HCT116 (cell line): ENCODE data around the gene USH1C. TPM values are rescaled to one million over a fixed set of nuclear protein-coding genes. Genes with fewer than 3 reads are reported as not detected.

Experiments used
- ATAC-seq: fragments of 200-7000 bp; cut with Tn5 transposase; 2 replicates; pipeline ENCODE4 v1.9.1; 2020; ENCODE audit warnings: mild to moderate bottlenecking, moderate library complexity
- BruUV-seq: library from RNA; stranded (reverse); fragments of 400-500 nt; replicated peaks from 2 replicates; lab custom pipeline; 2021; lab: Mats Ljungman, UMichigan
- CTCF ChIA-PET: fragments of 300-600 bp; sonication (Branson Sonifier 250); formaldehyde crosslinking; loops from one replicate; lab custom pipeline; 2021; ENCODE audit warnings: antibody characterized with exemption; lab: Charles Lee
- POLR2A ChIA-PET: fragments of 300-600, 350-600 bp; sonication (Branson Sonifier 250); formaldehyde crosslinking; loops from one replicate; lab custom pipeline; 2021; ENCODE audit warnings: antibody characterized with exemption; lab: Charles Lee
- RAD21 ChIA-PET, 2 experiments: fragments of 300-600 bp; sonication (Branson Sonifier 250); formaldehyde crosslinking; loops; one replicate each; lab custom pipeline; 2023; ENCODE audit warnings: low total read pairs in 2 of 2; ENCODE audit not compliant: uncharacterized antibody in 2 of 2, unreplicated experiment in 2 of 2, low non-redundant PET in 1 of 2; lab: Charles Lee
- DNase-seq: peaks from one replicate; pipeline ENCODE4 v3.0.0-alpha.2; 2010; ENCODE audit warnings: low read depth, low spot score
- H2AFZ ChIP-seq: fragments of 200-600 bp; shearing (Covaris generic), sonication (generic); 2 replicates; pipeline ENCODE4 v1.6.1; 2017; ENCODE audit warnings: low read depth, mixed run types, mixed read lengths, antibody characterized with exemption, low read length; ENCODE audit not compliant: poor library complexity, severe bottlenecking
- H3K27ac ChIP-seq: 2 replicates; pipeline ENCODE4 v1.5.1; 2012; ENCODE audit warnings: low read depth, low read length
- H3K27me3 ChIP-seq: fragments of 200-600 bp; sonication (generic); 2 replicates; pipeline ENCODE4 v1.6.1; 2016; ENCODE audit warnings: mixed run types, low read length, mixed read lengths; ENCODE audit not compliant: insufficient read depth
- H3K36me3 ChIP-seq, 2 experiments: fragments of 200-500 bp in 1 of 2; fragments of 200-600 bp in 1 of 2; sonication (Bioruptor generic) in 1 of 2; sonication (generic) in 1 of 2; 2 replicates each; pipeline versions ENCODE4 v1.5.1 to v1.6.1; 2014 to 2016; ENCODE audit warnings: low read length in 2 of 2, inconsistent platforms in 1 of 2, mixed read lengths in 1 of 2, mixed run types in 1 of 2; ENCODE audit not compliant: insufficient read depth in 2 of 2, control insufficient read depth in 1 of 2
- H3K4me1 ChIP-seq, 2 experiments: fragments of 200-600 bp in 1 of 2; sonication (generic) in 1 of 2; 2 replicates each; pipeline versions ENCODE4 v1.5.1 to v1.6.1; 2012 to 2017; ENCODE audit warnings: low read length in 2 of 2, inconsistent platforms in 1 of 2, mild to moderate bottlenecking in 1 of 2, mixed read lengths in 1 of 2, mixed run types in 1 of 2, moderate library complexity in 1 of 2; ENCODE audit not compliant: insufficient read depth in 2 of 2, control insufficient read depth in 1 of 2
- H3K4me2 ChIP-seq: fragments of 200-600 bp; sonication (generic); 2 replicates; pipeline ENCODE4 v1.6.1; 2017; ENCODE audit warnings: mixed run types, low read length, mixed read lengths
- H3K4me3 ChIP-seq, 2 experiments: fragments of 200-600 bp in 1 of 2; sonication (generic) in 1 of 2; replicated peaks in 1 of 2; 2 replicates each; pipeline ENCODE4 v1.5.1; 2011 to 2016; ENCODE audit warnings: low read length in 2 of 2, control low read depth in 1 of 2, low read depth in 1 of 2, mild to moderate bottlenecking in 1 of 2, mixed read lengths in 1 of 2, mixed run types in 1 of 2
- H3K79me2 ChIP-seq: fragments of 200-600 bp; sonication (generic); 2 replicates; pipeline ENCODE4 v1.6.1; 2017; ENCODE audit warnings: mild to moderate bottlenecking, mixed run types, low read length, moderate library complexity, mixed read lengths; ENCODE audit not compliant: insufficient read depth
- H3K9ac ChIP-seq: fragments of 200-600 bp; sonication (generic); 2 replicates; pipeline ENCODE4 v1.6.1; 2016; ENCODE audit warnings: low read length, mixed read lengths
- H3K9me2 ChIP-seq: fragments of 200-600 bp; sonication (generic), shearing (Covaris generic); 2 replicates; pipeline ENCODE4 v1.6.1; 2017; ENCODE audit warnings: mixed run types, mild to moderate bottlenecking, moderate library complexity; ENCODE audit not compliant: insufficient read depth
- H3K9me3 ChIP-seq, 2 experiments: fragments of 200-500 bp in 1 of 2; fragments of 200-600 bp in 1 of 2; sonication (Bioruptor generic) in 1 of 2; sonication (generic) in 1 of 2; 2 replicates each; pipeline ENCODE4 v1.6.1; 2014 to 2017; ENCODE audit warnings: low read length in 2 of 2, mixed read lengths in 2 of 2, inconsistent platforms in 1 of 2, low read depth in 1 of 2, mild to moderate bottlenecking in 1 of 2, mixed run types in 1 of 2, moderate library complexity in 1 of 2; ENCODE audit not compliant: control insufficient read depth in 1 of 2, insufficient read depth in 1 of 2
- H4K20me1 ChIP-seq: fragments of 200-600 bp; sonication (generic), shearing (Covaris generic); 2 replicates; pipeline ENCODE4 v1.6.1; 2017; ENCODE audit warnings: mixed run types, mild to moderate bottlenecking, moderate library complexity; ENCODE audit not compliant: insufficient read depth
- CEBPB ChIP-seq: IDR thresholded peaks from 2 replicates; pipeline ENCODE4 v1.6.1; 2012; ENCODE audit warnings: low read depth
- EGR1 ChIP-seq: IDR thresholded peaks from 2 replicates; pipeline ENCODE4 v1.6.1; 2012; ENCODE audit warnings: low read depth
- ELF1 ChIP-seq: IDR thresholded peaks from 2 replicates; pipeline ENCODE4 v1.6.1; 2012; ENCODE audit warnings: low read depth, borderline replicate concordance
- EZH2 ChIP-seq: fragments of 200-600 bp; sonication (generic); IDR thresholded peaks from 2 replicates; pipeline ENCODE4 v1.6.1; 2017; ENCODE audit warnings: antibody characterized with exemption, mixed run types
- FOSL1 ChIP-seq: IDR thresholded peaks from 2 replicates; pipeline ENCODE4 v1.6.1; 2012; ENCODE audit warnings: low read depth
- JUND ChIP-seq: IDR thresholded peaks from 2 replicates; pipeline ENCODE4 v1.6.1; 2012
- MAX ChIP-seq: IDR thresholded peaks from 2 replicates; pipeline ENCODE4 v1.6.1; 2012
- POLR2AphosphoS5 ChIP-seq: IDR thresholded peaks from 2 replicates; pipeline ENCODE4 v1.6.1; 2011; ENCODE audit warnings: mild to moderate bottlenecking, low read depth, low read length, moderate library complexity
- RAD21 ChIP-seq: IDR thresholded peaks from 2 replicates; pipeline ENCODE4 v1.6.1; 2012; ENCODE audit warnings: low read depth, mild to moderate bottlenecking
- REST ChIP-seq: IDR thresholded peaks from 2 replicates; pipeline ENCODE4 v1.6.1; 2012; ENCODE audit warnings: low read depth
- SIN3A ChIP-seq: IDR thresholded peaks from 2 replicates; pipeline ENCODE4 v1.6.1; 2012; ENCODE audit warnings: low read depth
- SP1 ChIP-seq: IDR thresholded peaks from 2 replicates; pipeline ENCODE4 v1.6.1; 2012; ENCODE audit warnings: low read depth
- SRF ChIP-seq: IDR thresholded peaks from 2 replicates; pipeline ENCODE4 v1.6.1; 2012; ENCODE audit warnings: low read depth
- YY1 ChIP-seq: IDR thresholded peaks from 2 replicates; pipeline ENCODE4 v1.6.1; 2011; ENCODE audit warnings: low read length, low read depth, moderate library complexity, mild to moderate bottlenecking; ENCODE audit not compliant: insufficient replicate concordance; ENCODE audit errors: extremely low read depth
- ZFX ChIP-seq: fragments of 450-650 bp; IDR thresholded peaks from 2 replicates; pipeline ENCODE4 v1.6.1; 2017
- ZNF274 ChIP-seq: fragments of 200-500 bp; sonication (Bioruptor generic); IDR thresholded peaks from 2 replicates; pipeline ENCODE4 v1.6.1; 2014; ENCODE audit warnings: mild to moderate bottlenecking, low read depth, low read length, inconsistent platforms
- intact Hi-C: fragments of 100-400 bp; cut with micrococcal nuclease; formaldehyde crosslinking; loops from 2 replicates; pipeline ENCODE4 v1.10.0; 2022
- total RNA-seq: library from RNA; stranded (reverse); gene quantifications from one replicate; pipeline ENCODE4 v1.2.1, GENCODE V29; 2021; ENCODE audit not compliant: unreplicated experiment
- TF ChIP-seq, protein P1 (sequence below): IDR thresholded peaks from 2 replicates; pipeline ENCODE4 v1.6.1; 2011; ENCODE audit warnings: mild to moderate bottlenecking, low read length, moderate library complexity; ENCODE audit not compliant: insufficient replicate concordance; ENCODE audit errors: extremely low read depth
- TF ChIP-seq, protein P2 (sequence below), 3 experiments: fragments of 200-600 bp in 1 of 3; sonication (generic) in 1 of 3; IDR thresholded peaks in 2 of 3; conservative IDR thresholded peaks in 1 of 3; 2 replicates each; pipeline ENCODE4 v1.5.1; 2012 to 2017; ENCODE audit warnings: low read depth in 2 of 3, low read length in 2 of 3, antibody characterized with exemption in 1 of 3, borderline replicate concordance in 1 of 3, control low read depth in 1 of 3, mild to moderate bottlenecking in 1 of 3, mixed read lengths in 1 of 3, mixed run types in 1 of 3, moderate library complexity in 1 of 3; ENCODE audit not compliant: insufficient read depth in 1 of 3

USH1C gene
- total RNA-seq, 1 experiment from 2014 or later: 13.4 TPM

- no peaks in the 10 kb centered on the region for H3K27me3 ChIP-seq
These were observed 46.2 kb downstream of the USH1C start for GRCh38 chr11:17498058-17498457.

More at GRCh38 chr11:17498058-17498457, 46.2 kb downstream of the USH1C start:
- intact Hi-C loops: no loop called here
- no peak overlapping the region for H2AFZ ChIP-seq
- no peak overlapping the region for H3K9ac ChIP-seq
- H3K36me3 ChIP-seq: no peaks in the 10 kb centered on the region
- H3K4me1 ChIP-seq: peaks cover 0 to 13% of the 10 kb centered on the region in 2 experiments; a peak in 1 of 4 replicates
- ChIA-PET POLR2A (no interaction called here), CTCF (no interaction called here), RAD21 (no interaction called here)
- no peaks in the 10 kb centered on the region for H3K9me3 ChIP-seq
- no TSS peak for BruUV-seq
- TF ChIP-seq MAX (peak; percentile 64), ZFX (no peak), ELF1 (no peak), YY1 (no peak), POLR2AphosphoS5 (no peak; the same call in 1 of the 2 replicates), SP1 (no peak), REST (no peak), ZNF274 (no peak), SRF (no peak), CEBPB (no peak; the same call in 1 of the 2 replicates), FOSL1 (no peak), EZH2 (no peak), RAD21 (0 out of 2 replicates have a peak, but pooled peaks have one; percentile 6), SIN3A (no peak), JUND (no peak), EGR1 (no peak)
- TF ChIP-seq, protein P1, sequence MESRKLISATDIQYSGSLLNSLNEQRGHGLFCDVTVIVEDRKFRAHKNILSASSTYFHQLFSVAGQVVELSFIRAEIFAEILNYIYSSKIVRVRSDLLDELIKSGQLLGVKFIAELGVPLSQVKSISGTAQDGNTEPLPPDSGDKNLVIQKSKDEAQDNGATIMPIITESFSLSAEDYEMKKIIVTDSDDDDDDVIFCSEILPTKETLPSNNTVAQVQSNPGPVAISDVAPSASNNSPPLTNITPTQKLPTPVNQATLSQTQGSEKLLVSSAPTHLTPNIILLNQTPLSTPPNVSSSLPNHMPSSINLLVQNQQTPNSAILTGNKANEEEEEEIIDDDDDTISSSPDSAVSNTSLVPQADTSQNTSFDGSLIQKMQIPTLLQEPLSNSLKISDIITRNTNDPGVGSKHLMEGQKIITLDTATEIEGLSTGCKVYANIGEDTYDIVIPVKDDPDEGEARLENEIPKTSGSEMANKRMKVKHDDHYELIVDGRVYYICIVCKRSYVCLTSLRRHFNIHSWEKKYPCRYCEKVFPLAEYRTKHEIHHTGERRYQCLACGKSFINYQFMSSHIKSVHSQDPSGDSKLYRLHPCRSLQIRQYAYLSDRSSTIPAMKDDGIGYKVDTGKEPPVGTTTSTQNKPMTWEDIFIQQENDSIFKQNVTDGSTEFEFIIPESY: no peak
- TF ChIP-seq, protein P2, sequence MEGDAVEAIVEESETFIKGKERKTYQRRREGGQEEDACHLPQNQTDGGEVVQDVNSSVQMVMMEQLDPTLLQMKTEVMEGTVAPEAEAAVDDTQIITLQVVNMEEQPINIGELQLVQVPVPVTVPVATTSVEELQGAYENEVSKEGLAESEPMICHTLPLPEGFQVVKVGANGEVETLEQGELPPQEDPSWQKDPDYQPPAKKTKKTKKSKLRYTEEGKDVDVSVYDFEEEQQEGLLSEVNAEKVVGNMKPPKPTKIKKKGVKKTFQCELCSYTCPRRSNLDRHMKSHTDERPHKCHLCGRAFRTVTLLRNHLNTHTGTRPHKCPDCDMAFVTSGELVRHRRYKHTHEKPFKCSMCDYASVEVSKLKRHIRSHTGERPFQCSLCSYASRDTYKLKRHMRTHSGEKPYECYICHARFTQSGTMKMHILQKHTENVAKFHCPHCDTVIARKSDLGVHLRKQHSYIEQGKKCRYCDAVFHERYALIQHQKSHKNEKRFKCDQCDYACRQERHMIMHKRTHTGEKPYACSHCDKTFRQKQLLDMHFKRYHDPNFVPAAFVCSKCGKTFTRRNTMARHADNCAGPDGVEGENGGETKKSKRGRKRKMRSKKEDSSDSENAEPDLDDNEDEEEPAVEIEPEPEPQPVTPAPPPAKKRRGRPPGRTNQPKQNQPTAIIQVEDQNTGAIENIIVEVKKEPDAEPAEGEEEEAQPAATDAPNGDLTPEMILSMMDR (IDR thresholded peaks at IDR 0.05 in 2 of 3, conservative IDR thresholded peaks at IDR 0.05 in 1 of 3; ENCODE audit: borderline replicate concordance in 1 of 3, insufficient read depth in 1 of 3, low read depth in 2 of 3, low read length in 2 of 3): 0 out of 6 replicates have a peak, but pooled peaks of 1 of the 3 experiments have one; percentile 14
- no peaks in the 10 kb centered on the region for H3K9me2 ChIP-seq
- no peak overlapping the region for H3K27ac ChIP-seq
- ATAC-seq: peak; percentile 81
- no peak overlapping the region for H3K4me2 ChIP-seq
- H3K4me3 ChIP-seq: no peak overlapping the region
- no peaks in the 10 kb centered on the region for H4K20me1 ChIP-seq
- DNase-seq: peak; percentile 38
- no peaks in the 10 kb centered on the region for H3K79me2 ChIP-seq
